Mesendoderm (in vitro differentiated cells): ENCODE data around the gene SPACA7.
"Not testable (repeated sequence)": the region's sequence is repeated elsewhere in the genome, so short reads cannot be mapped to it uniquely, and the experiment has no call there.

Source experiments
- DNase-seq: peaks from one replicate; pipeline ENCODE4 v3.0.0; 2013
- H2AK5ac ChIP-seq: 2 replicates; pipeline ENCODE4 v1.6.1; 2013; ENCODE audit warnings: low read length, inconsistent platforms
- H2BK120ac ChIP-seq: 2 replicates; pipeline ENCODE4 v1.6.1; 2013; ENCODE audit warnings: low read depth, mild to moderate bottlenecking, low read length, moderate library complexity, mixed read lengths
- H2BK15ac ChIP-seq: replicated peaks from 2 replicates; pipeline ENCODE4 v1.6.1; 2013; ENCODE audit warnings: low read depth, mild to moderate bottlenecking, moderate library complexity
- H2BK5ac ChIP-seq: 2 replicates; pipeline ENCODE4 v1.6.1; 2013; ENCODE audit warnings: low read length, inconsistent platforms
- H3K18ac ChIP-seq: 2 replicates; pipeline ENCODE4 v1.6.1; 2013; ENCODE audit warnings: mild to moderate bottlenecking, low read length, mixed read lengths
- H3K23ac ChIP-seq: one replicate; pipeline ENCODE4 v1.6.1; 2013; ENCODE audit warnings: low read length
- H3K27ac ChIP-seq: 2 replicates; pipeline ENCODE4 v1.5.1; 2013; ENCODE audit warnings: low read depth, mild to moderate bottlenecking, inconsistent platforms, low read length, moderate library complexity
- H3K27me3 ChIP-seq: 2 replicates; pipeline ENCODE4 v1.6.1; 2013; ENCODE audit warnings: low read length, control low read depth, mild to moderate bottlenecking, inconsistent platforms; ENCODE audit not compliant: insufficient read depth, poor library complexity
- H3K36me3 ChIP-seq: 2 replicates; pipeline ENCODE4 v1.6.1; 2013; ENCODE audit warnings: low read length, inconsistent platforms; ENCODE audit not compliant: control insufficient read depth, insufficient read depth
- H3K4ac ChIP-seq: one replicate; pipeline ENCODE4 v1.6.1; 2013; ENCODE audit warnings: low read depth, mild to moderate bottlenecking, low read length, moderate library complexity
- H3K4me1 ChIP-seq: 2 replicates; pipeline ENCODE4 v1.6.1; 2013; ENCODE audit warnings: low read depth, low read length, inconsistent platforms; ENCODE audit not compliant: control insufficient read depth
- H3K4me2 ChIP-seq: 2 replicates; pipeline ENCODE4 v1.6.1; 2013; ENCODE audit warnings: low read length
- H3K4me3 ChIP-seq: 2 replicates; pipeline ENCODE4 v1.5.1; 2013; ENCODE audit warnings: mild to moderate bottlenecking, low read length
- H3K56ac ChIP-seq: one replicate; pipeline ENCODE4 v1.6.1; 2013; ENCODE audit warnings: low read length
- H3K79me1 ChIP-seq: 2 replicates; pipeline ENCODE4 v1.6.1; 2013; ENCODE audit warnings: low read length, inconsistent platforms
- H3K79me2 ChIP-seq: 2 replicates; pipeline ENCODE4 v1.6.1; 2013; ENCODE audit warnings: mild to moderate bottlenecking, low read length; ENCODE audit not compliant: control insufficient read depth, insufficient read depth
- H3K9ac ChIP-seq: 2 replicates; pipeline ENCODE4 v1.6.1; 2013; ENCODE audit warnings: low read length, inconsistent platforms
- H4K5ac ChIP-seq: one replicate; pipeline ENCODE4 v1.6.1; 2013; ENCODE audit warnings: low read length
- H4K8ac ChIP-seq: one replicate; pipeline ENCODE4 v1.6.1; 2013; ENCODE audit warnings: low read depth, mild to moderate bottlenecking, control low read depth, low read length, moderate library complexity
- WGBS: extraction: QIAGEN DNeasy Blood & Tissue Kit; methylation state at CpG from one replicate; pipeline ENCODE4 v1.1.7; 2013; ENCODE audit warnings: low lambda C conversion rate, missing lambda C conversion rate; ENCODE audit not compliant: insufficient coverage; ENCODE audit errors: extremely low coverage; 5-methylcytosine and 5-hydroxymethylcytosine counted together

SPACA7 gene

GRCh38 chr13:112395941-112396340 lies 19.8 kb downstream of the SPACA7 start:
- not testable (repeated sequence) for H3K9ac ChIP-seq

DNA sequence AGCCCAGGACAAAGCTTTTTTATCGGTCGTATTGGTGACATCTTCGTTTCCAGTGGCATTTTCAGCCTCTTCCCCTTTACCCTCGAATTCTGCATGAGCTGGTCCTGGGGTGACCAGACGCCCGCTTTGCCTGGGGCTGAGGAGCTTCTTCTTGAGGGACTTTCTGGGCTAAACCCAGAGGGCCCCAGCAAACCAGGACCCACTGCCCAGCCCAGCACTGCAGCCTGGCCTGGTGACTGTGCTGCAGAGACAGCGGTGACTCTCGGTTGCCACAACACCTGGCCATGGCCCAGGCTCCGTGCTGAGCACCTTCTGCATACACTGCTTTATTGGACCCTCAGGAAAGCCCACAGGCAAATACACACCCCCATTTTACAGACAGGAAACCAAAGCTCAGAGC lies 21.0 kb downstream of the SPACA7 start:
- Histone ChIP-seq H3K27ac (no peak overlapping the region), H3K9ac (no peak overlapping the region), H3K4me1 (no peaks in the 10 kb centered on the region), H3K79me1 (no peaks in the 10 kb centered on the region), H4K8ac (no peak overlapping the region), H3K27me3 (no peaks in the 10 kb centered on the region), H2BK15ac (no peak overlapping the region), H3K4me3 (no peak overlapping the region), H3K36me3 (no peaks in the 10 kb centered on the region), H2BK120ac (no peak overlapping the region), H3K56ac (no peak overlapping the region), H3K4me2 (no peak overlapping the region), H3K79me2 (no peaks in the 10 kb centered on the region), H3K18ac (no peak overlapping the region), H4K5ac (no peak overlapping the region), H3K23ac (no peak overlapping the region), H2BK5ac (no peak overlapping the region), H3K4ac (no peak overlapping the region), H2AK5ac (no peak overlapping the region)
- no CpG with 5 or more reads among the region's 9 CpGs for WGBS
- DNase-seq = no peak

More at GRCh38 chr13:112395941-112396340, 19.8 kb downstream of the SPACA7 start:
- no CpG with 5 or more reads among the region's 13 CpGs for WGBS
- H2BK120ac ChIP-seq, H3K79me2 ChIP-seq, H2BK5ac ChIP-seq, DNase-seq, H3K36me3 ChIP-seq, H3K4me3 ChIP-seq, H3K27ac ChIP-seq, H2AK5ac ChIP-seq, H3K4me2 ChIP-seq, H3K4ac ChIP-seq, H3K56ac ChIP-seq, H4K8ac ChIP-seq, H3K4me1 ChIP-seq, H3K27me3 ChIP-seq, H3K23ac ChIP-seq, H4K5ac ChIP-seq, H3K18ac ChIP-seq, H3K79me1 ChIP-seq, H2BK15ac ChIP-seq: not testable (repeated sequence)

- not testable (repeated sequence) for H3K27ac ChIP-seq, H4K5ac ChIP-seq, DNase-seq, H3K4me2 ChIP-seq, H3K4me1 ChIP-seq, H3K18ac ChIP-seq, H2BK5ac ChIP-seq, H3K56ac ChIP-seq, H3K27me3 ChIP-seq, H3K36me3 ChIP-seq, H2AK5ac ChIP-seq, H2BK15ac ChIP-seq, H4K8ac ChIP-seq, H3K4me3 ChIP-seq, H3K9ac ChIP-seq, H3K79me2 ChIP-seq, H3K23ac ChIP-seq, H2BK120ac ChIP-seq, H3K4ac ChIP-seq, H3K79me1 ChIP-seq
- no CpG with 5 or more reads among the region's 6 CpGs for WGBS
Observed at GRCh38 chr13:112398347-112398746, 22.2 kb downstream of the SPACA7 start.

- not testable (repeated sequence) for H3K27me3 ChIP-seq, H2AK5ac ChIP-seq, H3K4me1 ChIP-seq, H3K9ac ChIP-seq, H3K79me1 ChIP-seq, H3K56ac ChIP-seq, H3K18ac ChIP-seq, DNase-seq, H3K79me2 ChIP-seq, H3K36me3 ChIP-seq, H3K4ac ChIP-seq, H4K5ac ChIP-seq, H2BK120ac ChIP-seq, H3K4me2 ChIP-seq, H4K8ac ChIP-seq, H2BK15ac ChIP-seq, H3K23ac ChIP-seq, H3K27ac ChIP-seq, H2BK5ac ChIP-seq, H3K4me3 ChIP-seq
- no CpG with 5 or more reads among the region's 3 CpGs for WGBS
Observed at GRCh38 chr13:112409828-112410227, 33.7 kb downstream of the SPACA7 start.

DNA sequence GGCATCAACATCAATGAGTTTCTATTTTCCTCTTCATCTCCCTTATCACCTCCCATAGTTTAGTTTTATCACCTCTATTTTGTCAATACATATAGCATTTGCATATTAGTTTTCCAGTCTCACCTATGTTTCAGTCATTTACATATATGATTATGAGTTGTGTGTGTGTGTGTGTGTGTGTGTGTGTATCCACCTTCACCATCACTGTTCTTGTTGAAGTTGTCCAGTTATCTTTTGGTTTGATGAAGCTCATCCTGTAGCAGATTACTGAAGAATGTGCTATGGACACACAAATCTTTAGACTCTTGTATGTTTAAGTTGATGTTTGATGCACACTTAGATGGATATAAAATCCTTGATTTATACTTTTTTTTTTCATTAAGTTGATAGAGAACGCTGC lies 40.5 kb downstream of the SPACA7 start:
- WGBS = no CpG with 5 or more reads among the region's 1 CpG
- Histone ChIP-seq H3K4ac (no peak overlapping the region), H3K4me2 (no peak overlapping the region), H3K4me3 (no peak overlapping the region), H3K27me3 (no peaks in the 10 kb centered on the region), H3K79me2 (no peaks in the 10 kb centered on the region), H4K8ac (no peak overlapping the region), H3K9ac (no peak overlapping the region), H3K36me3 (no peaks in the 10 kb centered on the region), H3K23ac (no peak overlapping the region), H2BK5ac (no peak overlapping the region), H3K27ac (no peak overlapping the region), H2BK120ac (no peak overlapping the region), H3K79me1 (no peaks in the 10 kb centered on the region), H2AK5ac (no peak overlapping the region), H3K18ac (no peak overlapping the region), H4K5ac (no peak overlapping the region), H3K4me1 (no peaks in the 10 kb centered on the region), H2BK15ac (no peak overlapping the region), H3K56ac (no peak overlapping the region)
- no peak for DNase-seq

GRCh38 chr13:112417079-112417478 lies 40.9 kb downstream of the SPACA7 start:
- Histone ChIP-seq H2BK15ac (no peak overlapping the region), H3K23ac (no peak overlapping the region), H3K18ac (no peak overlapping the region)

More at GRCh38 chr13:112417079-112417478, 40.9 kb downstream of the SPACA7 start:
- Histone ChIP-seq H4K5ac (no peak overlapping the region), H2BK120ac (no peak overlapping the region), H3K27ac (no peak overlapping the region), H3K4me3 (no peak overlapping the region), H3K4me2 (no peak overlapping the region), H3K56ac (no peak overlapping the region), H2AK5ac (no peak overlapping the region), H3K27me3 (no peaks in the 10 kb centered on the region), H3K79me2 (no peaks in the 10 kb centered on the region), H3K9ac (no peak overlapping the region), H3K79me1 (no peaks in the 10 kb centered on the region), H3K36me3 (no peaks in the 10 kb centered on the region), H2BK5ac (no peak overlapping the region), H4K8ac (no peak overlapping the region), H3K4ac (no peak overlapping the region), H3K4me1 (no peaks in the 10 kb centered on the region)
- DNase-seq = no peak
